WTC11 (cell line): ENCODE measurements around the gene TAB3. TPM values are rescaled to one million over a fixed set of nuclear protein-coding genes. Genes with fewer than 3 reads are reported as not detected.

Experiments used
- ATAC-seq: fragments of 200-7000 bp; cut with Tn5 transposase; 2 replicates; pipeline ENCODE4 v1.10.0; 2021; ENCODE audit warnings: mild to moderate bottlenecking, moderate library complexity
- CTCF ChIA-PET: fragments of 300-600 bp; sonication (Branson Sonifier 250); formaldehyde crosslinking; loops from one replicate; lab custom pipeline; 2021; ENCODE audit warnings: antibody characterized with exemption; lab: Charles Lee
- POLR2A ChIA-PET: fragments of 350-600 bp; sonication (Branson Sonifier 250); formaldehyde crosslinking; loops from one replicate; lab custom pipeline; 2021; ENCODE audit warnings: antibody characterized with exemption; lab: Charles Lee
- DNase-seq: peaks from one replicate; pipeline ENCODE4 v3.0.0; 2021; ENCODE audit warnings: low spot score
- H3K27ac Mint-ChIP-seq: 2 replicates; pipeline ENCODE4 v1.8.0; 2021; ENCODE audit warnings: mixed read lengths
- H3K27me3 Mint-ChIP-seq: 2 replicates; pipeline ENCODE4 v1.8.0; 2021; ENCODE audit warnings: low read depth, mild to moderate bottlenecking, moderate library complexity, mixed read lengths
- H3K36me3 Mint-ChIP-seq: 2 replicates; pipeline ENCODE4 v1.8.0; 2021; ENCODE audit warnings: mixed read lengths
- H3K4me1 Mint-ChIP-seq: 2 replicates; pipeline ENCODE4 v1.8.0; 2022; ENCODE audit warnings: mixed read lengths
- H3K4me3 Mint-ChIP-seq: 2 replicates; pipeline ENCODE4 v1.8.0; 2021; ENCODE audit warnings: mild to moderate bottlenecking, moderate library complexity, mixed read lengths
- H3K9me3 Mint-ChIP-seq: 2 replicates; pipeline ENCODE4 v1.8.0; 2021; ENCODE audit warnings: mixed read lengths
- ATF3 ChIP-seq: sonication (generic); formaldehyde crosslinking; conservative IDR thresholded peaks from 2 replicates; pipeline ENCODE4 v1.8.1; 2022; ENCODE audit warnings: mild to moderate bottlenecking, missing genetic modification reagents
- ATF6 ChIP-seq: sonication (generic); formaldehyde crosslinking; IDR thresholded peaks from 2 replicates; pipeline ENCODE4 v1.8.1; 2023; ENCODE audit warnings: mild to moderate bottlenecking, missing genetic modification reagents
- CREB1 ChIP-seq: sonication (generic); formaldehyde crosslinking; IDR thresholded peaks from 2 replicates; pipeline ENCODE4 v1.8.0; 2023; ENCODE audit warnings: mild to moderate bottlenecking, missing genetic modification reagents
- E2F4 ChIP-seq: sonication (generic); formaldehyde crosslinking; IDR thresholded peaks from 2 replicates; pipeline ENCODE4 v1.8.1; 2022; ENCODE audit warnings: low read depth, mild to moderate bottlenecking, moderate library complexity, missing genetic modification reagents, borderline replicate concordance
- ELF4 ChIP-seq: sonication (generic); formaldehyde crosslinking; IDR thresholded peaks from 2 replicates; pipeline ENCODE4 v1.8.1; 2022; ENCODE audit warnings: low read depth, mild to moderate bottlenecking, moderate library complexity, missing genetic modification reagents
- EMX1 ChIP-seq: fragments of 250-450 bp; sonication (Bioruptor Pico); IDR thresholded peaks from 2 replicates; pipeline ENCODE4 v1.8.0; 2021; ENCODE audit warnings: mild to moderate bottlenecking
- GTF2I ChIP-seq: fragments of 250-450 bp; sonication (Bioruptor Pico); conservative IDR thresholded peaks from 2 replicates; pipeline ENCODE4 v1.4.0; 2021; ENCODE audit warnings: mild to moderate bottlenecking
- IRF1 ChIP-seq: sonication (generic); formaldehyde crosslinking; IDR thresholded peaks from 2 replicates; pipeline ENCODE4 v1.8.0; 2023; ENCODE audit warnings: missing genetic modification reagents
- MAX ChIP-seq: sonication (generic); formaldehyde crosslinking; IDR thresholded peaks from 2 replicates; pipeline ENCODE4 v1.8.0; 2022; ENCODE audit warnings: mild to moderate bottlenecking, missing genetic modification reagents
- NFATC4 ChIP-seq: fragments of 250-450 bp; sonication (Bioruptor Pico); IDR thresholded peaks from 2 replicates; pipeline ENCODE4 v1.9.0; 2021; ENCODE audit warnings: mild to moderate bottlenecking
- SP1 ChIP-seq: sonication (generic); formaldehyde crosslinking; conservative IDR thresholded peaks from 2 replicates; pipeline ENCODE4 v1.8.1; 2022; ENCODE audit warnings: missing genetic modification reagents
- STAT6 ChIP-seq: sonication (generic); formaldehyde crosslinking; conservative IDR thresholded peaks from 2 replicates; pipeline ENCODE4 v1.8.1; 2023; ENCODE audit warnings: mild to moderate bottlenecking, low read depth, missing genetic modification reagents, moderate library complexity
- USF1 ChIP-seq: sonication (generic); formaldehyde crosslinking; IDR thresholded peaks from 2 replicates; pipeline ENCODE4 v1.8.0; 2022; ENCODE audit warnings: mild to moderate bottlenecking, missing genetic modification reagents
- ZBTB21 ChIP-seq: sonication (generic); formaldehyde crosslinking; IDR thresholded peaks from 2 replicates; pipeline ENCODE4 v1.8.1; 2023; ENCODE audit warnings: mild to moderate bottlenecking, missing genetic modification reagents, borderline replicate concordance
- ZBTB43 ChIP-seq: sonication (generic); formaldehyde crosslinking; IDR thresholded peaks from 2 replicates; pipeline ENCODE4 v1.8.1; 2023; ENCODE audit warnings: mild to moderate bottlenecking, missing genetic modification reagents
- ZNF121 ChIP-seq: sonication (generic); formaldehyde crosslinking; IDR thresholded peaks from 2 replicates; pipeline ENCODE4 v1.8.0; 2023; ENCODE audit warnings: missing genetic modification reagents
- ZNF219 ChIP-seq: sonication (generic); formaldehyde crosslinking; IDR thresholded peaks from 2 replicates; pipeline ENCODE4 v1.8.0; 2023; ENCODE audit warnings: missing genetic modification reagents, mild to moderate bottlenecking, borderline replicate concordance
- ZNF512 ChIP-seq: sonication (generic); formaldehyde crosslinking; IDR thresholded peaks from 2 replicates; pipeline ENCODE4 v1.8.1; 2022; ENCODE audit warnings: missing genetic modification reagents, borderline replicate concordance
- total RNA-seq: library from RNA; stranded (reverse); gene quantifications from 3 replicates; pipeline ENCODE4 v1.2.3, GENCODE V29; 2021

The TAB3 gene
- total RNA-seq, 1 experiment from 2014 or later: 12.0 TPM

- TF ChIP-seq ATF3: no peak
- no peak for TF ChIP-seq EMX1 (CRISPR knock-in tag)
- no peak for TF ChIP-seq STAT6 (CRISPR knock-in tag)
- no peak for TF ChIP-seq USF1 (CRISPR knock-in tag)
- H3K4me1 Mint-ChIP-seq: no peaks in the 10 kb centered on the region
- no peak overlapping the region for H3K27ac Mint-ChIP-seq
- H3K27me3 Mint-ChIP-seq: no peaks in the 10 kb centered on the region
- ChIA-PET POLR2A (no interaction called here), CTCF (no interaction called here)
- DNase-seq: no peak
- H3K36me3 Mint-ChIP-seq: no peaks in the 10 kb centered on the region
- no peaks in the 10 kb centered on the region for H3K9me3 Mint-ChIP-seq
- H3K4me3 Mint-ChIP-seq: no peak overlapping the region
- ATAC-seq: no peak
These were observed 29.4 kb upstream of the TAB3 start for GRCh38 chrX:30918480-30918879.

- ATAC-seq (no peak), DNase-seq (no peak)
- POLR2A ChIA-PET: no interaction called here
- Mint-ChIP-seq H3K4me3 (no peak overlapping the region), H3K9me3 (no peaks in the 10 kb centered on the region), H3K27ac (no peak overlapping the region), H3K4me1 (peaks cover 8% of the 10 kb centered on the region), H3K27me3 (no peaks in the 10 kb centered on the region), H3K36me3 (no peaks in the 10 kb centered on the region)
- no peak for TF ChIP-seq IRF1 (CRISPR knock-in tag)
- CTCF ChIA-PET: no interaction called here
These were observed 24.4 kb upstream of the TAB3 start for GRCh38 chrX:30913492-30913891.

GRCh38 chrX:30910124-30910860, 21.2 kb upstream of the TAB3 start:
- Mint-ChIP-seq H3K27me3 (no peaks in the 10 kb centered on the region; the same call in 1 of the 2 replicates), H3K9me3 (peaks cover 6% of the 10 kb centered on the region), H3K4me3 (no peak overlapping the region), H3K36me3 (no peaks in the 10 kb centered on the region), H3K4me1 (peaks cover 8% of the 10 kb centered on the region), H3K27ac (no peak overlapping the region)
- ChIA-PET CTCF (no interaction called here), POLR2A (no interaction called here)
- DNase-seq (no peak), ATAC-seq (no peak)
- no peak for TF ChIP-seq MAX (CRISPR knock-in tag)
- no peak for TF ChIP-seq ZNF219 (CRISPR knock-in tag)
- no peak for TF ChIP-seq ZBTB21

GRCh38 chrX:30906726-30907125, 17.7 kb upstream of the TAB3 start:
- no peak for ATAC-seq
- H3K27me3 Mint-ChIP-seq: no peaks in the 10 kb centered on the region; the same call in 1 of the 2 replicates
- POLR2A ChIA-PET: no interaction called here

More at GRCh38 chrX:30906726-30907125, 17.7 kb upstream of the TAB3 start:
- no peak for TF ChIP-seq NFATC4 (CRISPR knock-in tag)
- TF ChIP-seq ELF4 (CRISPR knock-in tag): no peak
- TF ChIP-seq ZNF121 (CRISPR knock-in tag): no peak
- TF ChIP-seq GTF2I: no peak
- no peak for TF ChIP-seq CREB1
- TF ChIP-seq ATF6: no peak
- no peak for TF ChIP-seq ZNF512 (CRISPR knock-in tag)
- TF ChIP-seq SP1: no peak
- no peak for TF ChIP-seq ZBTB43 (CRISPR knock-in tag)
- TF ChIP-seq E2F4 (CRISPR knock-in tag): no peak
- Mint-ChIP-seq H3K4me3 (no peak overlapping the region), H3K36me3 (no peaks in the 10 kb centered on the region), H3K4me1 (peaks cover 16% of the 10 kb centered on the region), H3K27ac (no peak overlapping the region), H3K9me3 (peaks cover 6% of the 10 kb centered on the region)
- CTCF ChIA-PET: no interaction called here
- DNase-seq: no peak
